ENCODE measurements around the gene ADAD1. TPM values are rescaled to one million over a fixed set of nuclear protein-coding genes. Genes with fewer than 3 reads are reported as not detected.

ADAD1 gene
- not detected for total RNA-seq

GRCh38 chr4:122378711-122379110, at the start of gene ADAD1:
Gene ADAD1, plus strand, starts transcription at chr4:122379011. Its CDS starts 1,059 bp downstream, at chr4:122380070.
- H3K27me3 ChIP-seq: no peaks in the 10 kb centered on the region
- H3K9me3 ChIP-seq: peaks cover 0 to 5% (median 0%) of the 10 kb centered on the region in 4 donors
- no peaks in the 10 kb centered on the region for H3K4me1 ChIP-seq
- no peak for ATAC-seq (ENCODE audit: low FRiP score in 2 of 2)
- no peak for DNase-seq
- no peak within 1 kb of the TSS for H3K27ac ChIP-seq
- TF ChIP-seq POLR2AphosphoS5 (IDR thresholded peaks at IDR 0.05) (no peak), EP300 (IDR thresholded peaks at IDR 0.05) (no peak), POLR2A (IDR thresholded peaks at IDR 0.05) (no peak)
- TF ChIP-seq, protein P1, sequence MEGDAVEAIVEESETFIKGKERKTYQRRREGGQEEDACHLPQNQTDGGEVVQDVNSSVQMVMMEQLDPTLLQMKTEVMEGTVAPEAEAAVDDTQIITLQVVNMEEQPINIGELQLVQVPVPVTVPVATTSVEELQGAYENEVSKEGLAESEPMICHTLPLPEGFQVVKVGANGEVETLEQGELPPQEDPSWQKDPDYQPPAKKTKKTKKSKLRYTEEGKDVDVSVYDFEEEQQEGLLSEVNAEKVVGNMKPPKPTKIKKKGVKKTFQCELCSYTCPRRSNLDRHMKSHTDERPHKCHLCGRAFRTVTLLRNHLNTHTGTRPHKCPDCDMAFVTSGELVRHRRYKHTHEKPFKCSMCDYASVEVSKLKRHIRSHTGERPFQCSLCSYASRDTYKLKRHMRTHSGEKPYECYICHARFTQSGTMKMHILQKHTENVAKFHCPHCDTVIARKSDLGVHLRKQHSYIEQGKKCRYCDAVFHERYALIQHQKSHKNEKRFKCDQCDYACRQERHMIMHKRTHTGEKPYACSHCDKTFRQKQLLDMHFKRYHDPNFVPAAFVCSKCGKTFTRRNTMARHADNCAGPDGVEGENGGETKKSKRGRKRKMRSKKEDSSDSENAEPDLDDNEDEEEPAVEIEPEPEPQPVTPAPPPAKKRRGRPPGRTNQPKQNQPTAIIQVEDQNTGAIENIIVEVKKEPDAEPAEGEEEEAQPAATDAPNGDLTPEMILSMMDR (IDR thresholded peaks at IDR 0.05): no peak
- H3K4me3 ChIP-seq: no peak within 1 kb of the TSS
- H3K36me3 ChIP-seq: no peaks in the 10 kb centered on the region
- WGBS, 2 donors: 84 to 86% methylated on average over 6 to 7 of the region's 7 CpGs

DNA sequence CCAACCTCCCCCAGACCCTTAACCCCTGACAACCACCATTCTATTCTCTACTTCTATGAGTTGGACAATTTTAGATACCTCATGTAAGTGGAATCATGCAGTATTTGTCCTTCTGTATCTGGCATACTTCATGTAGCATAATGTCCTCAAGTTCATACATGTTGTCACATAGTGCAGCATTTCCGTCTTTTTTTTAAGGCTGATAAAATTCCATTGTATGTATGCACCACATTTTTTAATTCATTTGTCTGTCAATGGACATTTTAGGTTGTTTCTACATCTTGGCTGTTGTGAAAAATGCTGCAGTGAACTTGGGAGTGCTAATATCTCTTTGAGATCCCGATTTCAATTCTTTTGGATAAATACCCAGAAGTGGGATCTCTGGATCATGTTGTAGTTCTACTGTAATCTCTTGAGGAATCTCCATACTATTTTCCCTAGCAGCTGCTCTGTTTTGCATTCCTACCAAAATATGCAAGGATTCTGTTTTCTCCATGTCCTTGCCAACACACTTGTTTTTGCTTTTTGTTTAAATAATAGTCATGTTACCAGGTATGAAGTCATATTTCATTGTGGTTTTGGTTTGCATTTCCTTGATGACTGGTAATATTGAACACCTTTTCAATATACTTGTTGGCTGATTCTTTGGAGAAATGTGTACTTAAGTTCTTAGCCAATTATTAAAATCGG, 48.8 kb upstream of the ADAD1 start:
- no peak overlapping the region for H3K27ac ChIP-seq
- TF ChIP-seq, protein P1 (IDR thresholded peaks at IDR 0.05): no peak
- TF ChIP-seq EP300 (IDR thresholded peaks at IDR 0.05): no peak
- no peak for TF ChIP-seq POLR2A (IDR thresholded peaks at IDR 0.05)
- no peak for TF ChIP-seq POLR2AphosphoS5 (IDR thresholded peaks at IDR 0.05)
- WGBS, 2 donors: 82 to 88% methylated on average over 3 of the region's 3 CpGs
- no peaks in the 10 kb centered on the region for H3K9me3 ChIP-seq
- no peak for DNase-seq
- no peaks in the 10 kb centered on the region for H3K4me1 ChIP-seq
- ATAC-seq (ENCODE audit: low FRiP score in 2 of 2): no peak
- H3K36me3 ChIP-seq: peaks cover 9 to 68% (median 12%) of the 10 kb centered on the region in 4 donors
- no peaks in the 10 kb centered on the region for H3K27me3 ChIP-seq
- no peak overlapping the region for H3K4me3 ChIP-seq

GRCh38 chr4:122331195-122331594, 47.6 kb upstream of the ADAD1 start:
- no peak overlapping the region for H3K4me3 ChIP-seq
- no peaks in the 10 kb centered on the region for H3K4me1 ChIP-seq
- no peaks in the 10 kb centered on the region for H3K9me3 ChIP-seq
- ATAC-seq (ENCODE audit: low FRiP score in 2 of 2): no peak
- TF ChIP-seq POLR2A (IDR thresholded peaks at IDR 0.05) (no peak), EP300 (IDR thresholded peaks at IDR 0.05) (no peak), POLR2AphosphoS5 (IDR thresholded peaks at IDR 0.05) (no peak)
- TF ChIP-seq, protein P1 (IDR thresholded peaks at IDR 0.05): no peak
- no peak overlapping the region for H3K27ac ChIP-seq
- WGBS, 2 donors: 91 to 92% methylated on average over 4 of the region's 4 CpGs
- peaks cover 9 to 68% (median 22%) of the 10 kb centered on the region in 4 donors for H3K36me3 ChIP-seq
- no peaks in the 10 kb centered on the region for H3K27me3 ChIP-seq
- no peak for DNase-seq

GRCh38 chr4:122334828-122335227, 44.0 kb upstream of the ADAD1 start:
- no peaks in the 10 kb centered on the region for H3K9me3 ChIP-seq
- no peak overlapping the region for H3K27ac ChIP-seq
- no peak overlapping the region for H3K4me3 ChIP-seq
- no peak for ATAC-seq (ENCODE audit: low FRiP score in 2 of 2)
- H3K4me1 ChIP-seq: no peaks in the 10 kb centered on the region
- H3K36me3 ChIP-seq: peaks cover 9 to 82% (median 32%) of the 10 kb centered on the region in 4 donors
- TF ChIP-seq EP300 (IDR thresholded peaks at IDR 0.05) (no peak), POLR2A (IDR thresholded peaks at IDR 0.05) (no peak), POLR2AphosphoS5 (IDR thresholded peaks at IDR 0.05) (no peak)
- TF ChIP-seq, protein P1 (IDR thresholded peaks at IDR 0.05): no peak
- H3K27me3 ChIP-seq: no peaks in the 10 kb centered on the region
- DNase-seq: no peak

GRCh38 chr4:122341886-122342285, 36.9 kb upstream of the ADAD1 start:
- H3K4me1 ChIP-seq: no peaks in the 10 kb centered on the region
- WGBS, 2 donors: 89 to 91% methylated on average over 1 of the region's 1 CpG
- H3K27me3 ChIP-seq: no peaks in the 10 kb centered on the region
- ATAC-seq (ENCODE audit: low FRiP score in 2 of 2) (no peak), DNase-seq (no peak)
- H3K4me3 ChIP-seq: no peak overlapping the region
- H3K27ac ChIP-seq: no peak overlapping the region
- peaks cover 9 to 64% (median 15%) of the 10 kb centered on the region in 4 donors for H3K36me3 ChIP-seq
- no peaks in the 10 kb centered on the region for H3K9me3 ChIP-seq
- no peak for TF ChIP-seq POLR2A (IDR thresholded peaks at IDR 0.05)
